HEK293 (cell line): Measurements from ENCODE around the gene USP22.

ENCODE experiments used
- ZNF362 ChIP-seq: fragments of 450-650 bp; formaldehyde crosslinking; IDR thresholded peaks from 2 replicates; pipeline ENCODE4 v1.5.1; 2016; ENCODE audit warnings: missing biosample characterization, missing genetic modification characterization
- TF ChIP-seq, protein P1 (sequence below): fragments of 450-650 bp; formaldehyde crosslinking; IDR thresholded peaks from 2 replicates; pipeline ENCODE4 v1.5.1; 2016; ENCODE audit warnings: missing biosample characterization, missing genetic modification characterization

GRCh38 chr17:21039839-21040575 lies 2.8 kb downstream of the USP22 start:
- TF ChIP-seq, protein P1, sequence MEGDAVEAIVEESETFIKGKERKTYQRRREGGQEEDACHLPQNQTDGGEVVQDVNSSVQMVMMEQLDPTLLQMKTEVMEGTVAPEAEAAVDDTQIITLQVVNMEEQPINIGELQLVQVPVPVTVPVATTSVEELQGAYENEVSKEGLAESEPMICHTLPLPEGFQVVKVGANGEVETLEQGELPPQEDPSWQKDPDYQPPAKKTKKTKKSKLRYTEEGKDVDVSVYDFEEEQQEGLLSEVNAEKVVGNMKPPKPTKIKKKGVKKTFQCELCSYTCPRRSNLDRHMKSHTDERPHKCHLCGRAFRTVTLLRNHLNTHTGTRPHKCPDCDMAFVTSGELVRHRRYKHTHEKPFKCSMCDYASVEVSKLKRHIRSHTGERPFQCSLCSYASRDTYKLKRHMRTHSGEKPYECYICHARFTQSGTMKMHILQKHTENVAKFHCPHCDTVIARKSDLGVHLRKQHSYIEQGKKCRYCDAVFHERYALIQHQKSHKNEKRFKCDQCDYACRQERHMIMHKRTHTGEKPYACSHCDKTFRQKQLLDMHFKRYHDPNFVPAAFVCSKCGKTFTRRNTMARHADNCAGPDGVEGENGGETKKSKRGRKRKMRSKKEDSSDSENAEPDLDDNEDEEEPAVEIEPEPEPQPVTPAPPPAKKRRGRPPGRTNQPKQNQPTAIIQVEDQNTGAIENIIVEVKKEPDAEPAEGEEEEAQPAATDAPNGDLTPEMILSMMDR, result peak; percentile 30; the same call in 1 of the 2 replicates
- TF ChIP-seq ZNF362 (tag by site-specific recombination), result no peak
